ENCODE measurements around the gene TMPRSS3. TPM values are rescaled to one million over a fixed set of nuclear protein-coding genes. Genes with fewer than 3 reads are reported as not detected.

Gene TMPRSS3
- total RNA-seq, 3 donors from 2014 or later = 9.2 to 27.2 TPM; not detected in 1

GRCh38 chr21:42350318-42350910, 45.4 kb downstream of the TMPRSS3 start:
- no peaks in the 10 kb centered on the region for H3K27me3 ChIP-seq
- DNase-seq (ENCODE audit: low spot score in 2 of 2) = no peak
- intact Hi-C loops (cut with DNase I; ENCODE audit: low total_unique reads) = no loop called here
- H3K4me3 ChIP-seq = no peak overlapping the region
- no peaks in the 10 kb centered on the region for H3K9me3 ChIP-seq
- H3K4me1 ChIP-seq = no peaks in the 10 kb centered on the region
- H3K27ac ChIP-seq = no peak overlapping the region
- H3K36me3 ChIP-seq = no peaks in the 10 kb centered on the region
- TF ChIP-seq POLR2A (IDR thresholded peaks at IDR 0.05) (no peak), CTCF (IDR thresholded peaks at IDR 0.05) (no peak), POLR2AphosphoS5 (IDR thresholded peaks at IDR 0.05) (no peak)

- H3K4me3 ChIP-seq = no peak overlapping the region
- H3K4me1 ChIP-seq = no peaks in the 10 kb centered on the region
- H3K27ac ChIP-seq = no peak overlapping the region
- TF ChIP-seq POLR2AphosphoS5 (IDR thresholded peaks at IDR 0.05) = no peak
- TF ChIP-seq POLR2A (IDR thresholded peaks at IDR 0.05) = no peak
- TF ChIP-seq CTCF (IDR thresholded peaks at IDR 0.05) = no peak
- intact Hi-C loops (cut with DNase I; ENCODE audit: low total_unique reads) = no loop called here
- no peaks in the 10 kb centered on the region for H3K36me3 ChIP-seq
- DNase-seq (ENCODE audit: low spot score in 2 of 2) = no peak
- no peaks in the 10 kb centered on the region for H3K27me3 ChIP-seq
- H3K9me3 ChIP-seq = no peaks in the 10 kb centered on the region
These were observed 46.2 kb downstream of the TMPRSS3 start for GRCh38 chr21:42349420-42350317.

- no peak overlapping the region for H3K27ac ChIP-seq
- no peak for DNase-seq (ENCODE audit: low spot score in 2 of 2)
- H3K27me3 ChIP-seq = no peaks in the 10 kb centered on the region
- no peaks in the 10 kb centered on the region for H3K4me1 ChIP-seq
- no peaks in the 10 kb centered on the region for H3K36me3 ChIP-seq
- no peak for TF ChIP-seq POLR2A (IDR thresholded peaks at IDR 0.05)
- no peak for TF ChIP-seq POLR2AphosphoS5 (IDR thresholded peaks at IDR 0.05)
- no peak for TF ChIP-seq CTCF (IDR thresholded peaks at IDR 0.05)
- intact Hi-C loops (cut with DNase I; ENCODE audit: low total_unique reads) = no loop called here
- H3K4me3 ChIP-seq = no peak overlapping the region
- no peaks in the 10 kb centered on the region for H3K9me3 ChIP-seq
These were observed 47.1 kb downstream of the TMPRSS3 start for GRCh38 chr21:42348762-42349161.

GRCh38 chr21:42347601-42348327, 48.1 kb downstream of the TMPRSS3 start:
- H3K36me3 ChIP-seq = no peaks in the 10 kb centered on the region
- no peak for TF ChIP-seq POLR2A (IDR thresholded peaks at IDR 0.05)
- no peak for TF ChIP-seq CTCF (IDR thresholded peaks at IDR 0.05)
- no peak for TF ChIP-seq POLR2AphosphoS5 (IDR thresholded peaks at IDR 0.05)
- no peaks in the 10 kb centered on the region for H3K4me1 ChIP-seq
- DNase-seq (ENCODE audit: low spot score in 2 of 2) = no peak
- intact Hi-C loops (cut with DNase I; ENCODE audit: low total_unique reads) = no loop called here
- no peaks in the 10 kb centered on the region for H3K27me3 ChIP-seq
- no peaks in the 10 kb centered on the region for H3K9me3 ChIP-seq
- no peak overlapping the region for H3K4me3 ChIP-seq
- no peak overlapping the region for H3K27ac ChIP-seq
